RWPE1 (cell line): ENCODE data around the gene RTP3.

Experiments used
- CTCF ChIA-PET: fragments of 350-600 bp; sonication (Branson Sonifier 250); formaldehyde crosslinking; extraction: SDS; loops from one replicate; lab custom pipeline; 2021; lab: Yijun Ruan, JAX
- POLR2A ChIA-PET: fragments of 400-600 bp; formaldehyde crosslinking; extraction: SDS; loops from one replicate; lab custom pipeline; 2020; ENCODE audit warnings: antibody characterized with exemption; ENCODE audit not compliant: low non-redundant PET; lab: Yijun Ruan, JAX
- DNase-seq: peaks from one replicate; pipeline ENCODE4 v3.0.0; 2012; ENCODE audit warnings: low spot score
- H3K27ac ChIP-seq: fragments of 450-650 bp; 2 replicates; pipeline ENCODE4 v1.5.1; 2017
- TF ChIP-seq, protein P1 (sequence below): fragments of 450-650 bp; conservative IDR thresholded peaks from 2 replicates; pipeline ENCODE4 v1.5.1; 2017; ENCODE audit warnings: low read depth, mild to moderate bottlenecking

The RTP3 gene

GRCh38 chr3:46463868-46464241, 33.9 kb upstream of the RTP3 start:
- no peak overlapping the region for H3K27ac ChIP-seq
- CTCF ChIA-PET = no interaction called here
- TF ChIP-seq, protein P1, sequence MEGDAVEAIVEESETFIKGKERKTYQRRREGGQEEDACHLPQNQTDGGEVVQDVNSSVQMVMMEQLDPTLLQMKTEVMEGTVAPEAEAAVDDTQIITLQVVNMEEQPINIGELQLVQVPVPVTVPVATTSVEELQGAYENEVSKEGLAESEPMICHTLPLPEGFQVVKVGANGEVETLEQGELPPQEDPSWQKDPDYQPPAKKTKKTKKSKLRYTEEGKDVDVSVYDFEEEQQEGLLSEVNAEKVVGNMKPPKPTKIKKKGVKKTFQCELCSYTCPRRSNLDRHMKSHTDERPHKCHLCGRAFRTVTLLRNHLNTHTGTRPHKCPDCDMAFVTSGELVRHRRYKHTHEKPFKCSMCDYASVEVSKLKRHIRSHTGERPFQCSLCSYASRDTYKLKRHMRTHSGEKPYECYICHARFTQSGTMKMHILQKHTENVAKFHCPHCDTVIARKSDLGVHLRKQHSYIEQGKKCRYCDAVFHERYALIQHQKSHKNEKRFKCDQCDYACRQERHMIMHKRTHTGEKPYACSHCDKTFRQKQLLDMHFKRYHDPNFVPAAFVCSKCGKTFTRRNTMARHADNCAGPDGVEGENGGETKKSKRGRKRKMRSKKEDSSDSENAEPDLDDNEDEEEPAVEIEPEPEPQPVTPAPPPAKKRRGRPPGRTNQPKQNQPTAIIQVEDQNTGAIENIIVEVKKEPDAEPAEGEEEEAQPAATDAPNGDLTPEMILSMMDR = no peak
- DNase-seq = no peak
- POLR2A ChIA-PET = no interaction called here

- DNase-seq = no peak
- H3K27ac ChIP-seq = no peak within 1 kb of the TSS
- TF ChIP-seq, protein P1 = no peak
- ChIA-PET CTCF (no interaction called here), POLR2A (no interaction called here)
These were observed 33.2 kb upstream of the RTP3 start, which contains the start of gene LTF for GRCh38 chr3:46464326-46465195. LTF (minus strand) TSS chr3:46464905; CDS start chr3:46464867, 38 bp downstream.

- POLR2A ChIA-PET = no interaction called here
- TF ChIP-seq, protein P1 = no peak
- no peak for DNase-seq
- H3K27ac ChIP-seq = no peak overlapping the region
- CTCF ChIA-PET = no interaction called here
These were observed 32.6 kb upstream of the RTP3 start for GRCh38 chr3:46465196-46465520.

DNA sequence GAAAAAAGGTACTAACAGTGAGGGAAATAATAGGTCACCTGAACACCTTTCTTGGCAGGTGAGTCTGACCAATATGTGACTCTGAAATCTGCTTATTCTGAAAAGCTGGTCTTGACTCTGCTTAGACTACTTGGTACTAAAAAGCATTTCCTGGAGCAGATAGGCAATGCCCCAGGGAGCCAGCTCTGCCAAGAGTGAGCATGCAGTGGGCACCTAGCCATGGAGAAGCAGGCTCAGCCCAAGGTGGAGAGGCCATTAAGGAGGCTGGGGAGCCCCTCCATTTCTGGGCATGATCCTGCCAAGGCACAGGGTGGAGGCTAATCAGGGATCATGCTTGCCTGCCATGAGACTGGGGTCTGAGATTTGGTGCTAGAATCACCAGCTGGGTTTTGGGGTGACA, 31.5 kb upstream of the RTP3 start:
- ChIA-PET POLR2A (no interaction called here), CTCF (interaction anchor here (0.6 kb wide), 1 partner anchor 101 kb away, joined by 5 read pairs; no protein-coding TSS in a partner anchor)
- TF ChIP-seq, protein P1 = no peak
- no peak for DNase-seq
- no peak overlapping the region for H3K27ac ChIP-seq

- no peak for DNase-seq
- H3K27ac ChIP-seq = no peak overlapping the region
- CTCF ChIA-PET = no interaction called here
- POLR2A ChIA-PET = no interaction called here
- TF ChIP-seq, protein P1 = no peak
These were observed 30.8 kb upstream of the RTP3 start for GRCh38 chr3:46466871-46467403.

- CTCF ChIA-PET = no interaction called here
- TF ChIP-seq, protein P1 = no peak
- no peak for DNase-seq
These were observed 30.2 kb upstream of the RTP3 start for GRCh38 chr3:46467562-46467961.

More at GRCh38 chr3:46467562-46467961, 30.2 kb upstream of the RTP3 start:
- POLR2A ChIA-PET = no interaction called here
- no peak overlapping the region for H3K27ac ChIP-seq
